Endothelial cell of umbilical vein (primary cell): ENCODE results near the gene SFTPB. TPM values are rescaled to one million over a fixed set of nuclear protein-coding genes. Genes with fewer than 3 reads are reported as not detected.

Experiments used
- BruUV-seq: library from RNA; stranded (reverse); fragments of 400-500 nt; replicated peaks from 2 replicates; lab custom pipeline; 2021; lab: Mats Ljungman, UMichigan
- CTCF ChIA-PET: fragments of 300-600, 350-600 bp; sonication (Branson Sonifier 250); formaldehyde crosslinking; loops from one replicate; lab custom pipeline; 2021; ENCODE audit warnings: antibody characterized with exemption, inconsistent platforms; lab: Charles Lee
- POLR2A ChIA-PET: fragments of 300-600, 350-600 bp; sonication (Branson Sonifier 250); formaldehyde crosslinking; loops from one replicate; lab custom pipeline; 2021; ENCODE audit warnings: antibody characterized with exemption, inconsistent platforms; lab: Charles Lee
- DNase-seq: peaks from one replicate; pipeline ENCODE4 v3.0.0-alpha.2; 2011; ENCODE audit warnings: low read depth, low spot score
- FAIRE-seq: peaks from 2 replicates; lab custom pipeline; 2011; peaks lifted over from hg19 to GRCh38; lab: Jason Lieb, UNC
- H2AFZ ChIP-seq: 2 replicates; pipeline ENCODE4 v1.6.0; 2012; ENCODE audit warnings: low read depth, low read length, control low read depth, inconsistent platforms
- H3K27ac ChIP-seq: 2 replicates; pipeline ENCODE4 v1.5.1; 2011; ENCODE audit warnings: low read depth, mild to moderate bottlenecking, control low read depth, low read length, moderate library complexity; ENCODE audit not compliant: insufficient read depth
- H3K27me3 ChIP-seq, 2 experiments: 2 replicates each; pipeline versions ENCODE4 v1.6.0 to v1.6.1; 2011; ENCODE audit warnings: low read length in 2 of 2, mixed read lengths in 1 of 2; ENCODE audit not compliant: control insufficient read depth in 2 of 2, insufficient read depth in 2 of 2
- H3K36me3 ChIP-seq, 2 experiments: 2 replicates in 1 of 2; 3 replicates in 1 of 2; pipeline ENCODE4 v1.5.1; 2011; ENCODE audit warnings: low read length in 2 of 2, mild to moderate bottlenecking in 1 of 2, moderate library complexity in 1 of 2; ENCODE audit not compliant: control insufficient read depth in 2 of 2, insufficient read depth in 2 of 2; ENCODE audit errors: extremely low read depth in 1 of 2
- H3K4me1 ChIP-seq: 3 replicates; pipeline ENCODE4 v1.5.1; 2011; ENCODE audit warnings: mild to moderate bottlenecking, low read length; ENCODE audit not compliant: control insufficient read depth, insufficient read depth; ENCODE audit errors: extremely low read depth
- H3K4me2 ChIP-seq: 2 replicates; pipeline ENCODE4 v1.6.1; 2011; ENCODE audit warnings: low read length, control low read depth, mixed read lengths; ENCODE audit not compliant: insufficient read depth
- H3K4me3 ChIP-seq, 3 experiments: fragments of 200-600 bp in 1 of 3; sonication (generic), shearing (Covaris generic) in 1 of 3; replicated peaks in 1 of 3; 2 replicates each; pipeline ENCODE4 v1.5.1; 2011 to 2016; ENCODE audit warnings: control low read depth in 3 of 3, low read length in 3 of 3, mild to moderate bottlenecking in 2 of 3, inconsistent platforms in 1 of 3, low read depth in 1 of 3, moderate library complexity in 1 of 3; ENCODE audit not compliant: insufficient read depth in 1 of 3
- H3K79me2 ChIP-seq: 2 replicates; pipeline ENCODE4 v1.6.0; 2012; ENCODE audit warnings: low read length, inconsistent platforms; ENCODE audit not compliant: control insufficient read depth, insufficient read depth
- H3K9ac ChIP-seq: replicated peaks from 2 replicates; pipeline ENCODE3; 2011; ENCODE audit warnings: low read length, control low read depth; ENCODE audit not compliant: insufficient read depth; ENCODE audit errors: extremely low read depth
- H3K9me1 ChIP-seq: replicated peaks from 3 replicates; pipeline ENCODE4 v1.6.0; 2011; ENCODE audit warnings: mild to moderate bottlenecking, low read length; ENCODE audit not compliant: control insufficient read depth, insufficient read depth; ENCODE audit errors: extremely low read depth
- H3K9me3 ChIP-seq: replicated peaks from 2 replicates; pipeline ENCODE4 v1.5.1; 2012; ENCODE audit warnings: low read length, inconsistent platforms; ENCODE audit not compliant: control insufficient read depth, insufficient read depth
- H4K20me1 ChIP-seq: replicated peaks from 2 replicates; pipeline ENCODE3; 2011; ENCODE audit warnings: mild to moderate bottlenecking, low read length; ENCODE audit not compliant: control insufficient read depth, insufficient read depth; ENCODE audit errors: extremely low read depth
- CTCF ChIP-seq, 2 donors: IDR thresholded peaks; 1 replicate in 1 of 2; 2 replicates in 1 of 2; pipeline ENCODE4 v1.5.1; 2011; ENCODE audit warnings: low read length in 2 of 2, mild to moderate bottlenecking in 2 of 2, moderate library complexity in 2 of 2, control low read depth in 1 of 2, inconsistent platforms in 1 of 2, low read depth in 1 of 2; ENCODE audit not compliant: insufficient read depth in 1 of 2; ENCODE audit errors: extremely low read depth in 1 of 2
- EZH2 ChIP-seq: IDR thresholded peaks from 2 replicates; pipeline ENCODE4 v1.6.1; 2012; ENCODE audit warnings: borderline replicate concordance, low read depth, mild to moderate bottlenecking, moderate library complexity, low read length, inconsistent platforms; ENCODE audit not compliant: severe bottlenecking
- FOS ChIP-seq: IDR thresholded peaks from 2 replicates; pipeline ENCODE4 v1.6.1; 2011; ENCODE audit warnings: mild to moderate bottlenecking, low read length, moderate library complexity, borderline replicate concordance; ENCODE audit not compliant: insufficient read depth
- GATA2 ChIP-seq: IDR thresholded peaks from 2 replicates; pipeline ENCODE4 v1.7.0; 2011; ENCODE audit warnings: low read depth, mild to moderate bottlenecking, moderate library complexity, mixed read lengths, low read length; ENCODE audit not compliant: insufficient read length, insufficient read depth
- JUN ChIP-seq: IDR thresholded peaks from 2 replicates; pipeline ENCODE4 v1.6.1; 2011; ENCODE audit warnings: borderline replicate concordance, low read depth; ENCODE audit not compliant: insufficient read length, insufficient read depth
- MAX ChIP-seq: IDR thresholded peaks from 2 replicates; pipeline ENCODE4 v1.6.1; 2011; ENCODE audit not compliant: insufficient read depth, insufficient read length
- MYC ChIP-seq: IDR thresholded peaks from one replicate; pipeline ENCODE4 v1.6.1; 2011; ENCODE audit warnings: mild to moderate bottlenecking, low read depth, low read length
- POLR2A ChIP-seq: IDR thresholded peaks from 2 replicates; pipeline ENCODE4 v1.6.1; 2012; ENCODE audit warnings: low read depth, mild to moderate bottlenecking, control low read depth, low read length
- POLR2AphosphoS5 ChIP-seq: IDR thresholded peaks from 2 replicates; pipeline ENCODE4 v1.6.1; 2012; ENCODE audit warnings: low read depth, mild to moderate bottlenecking, control low read depth, low read length, moderate library complexity; ENCODE audit not compliant: insufficient read depth
- dilution Hi-C: fragments of 300-500 bp; cut with MboI; formaldehyde crosslinking; loops from one replicate; pipeline ENCODE4 v1.15.0; 2019; ENCODE audit warnings: low sequenced_read_pairs; ENCODE audit not compliant: extremely low pct_ligation_motif_present
- intact Hi-C: fragments of 100-400 bp; cut with micrococcal nuclease; formaldehyde crosslinking; loops from one replicate; pipeline ENCODE4 v1.10.0; 2022
- polyA plus RNA-seq, 4 experiments: library from polyadenylated mRNA; depleted of rRNA in 3 of 4; stranded (reverse) in 3 of 4; unstranded in 1 of 4; fragments of >200 nt; gene quantifications; 2 replicates each; pipeline versions ENCODE4 v1.2.1 to v1.2.3, GENCODE V29; 2011 to 2012; ENCODE audit warnings: missing spikeins in 1 of 4
- total RNA-seq: library from RNA; stranded (reverse); gene quantifications from 2 replicates; pipeline ENCODE4 v1.2.3, GENCODE V29; 2021

SFTPB gene
- total and polyA plus RNA-seq, 2 donors (not counting 3 experiments of a cell fraction or from before 2014, with no cell fraction given) = not detected

GRCh38 chr2:85665264-85665937, 2.6 kb downstream of the SFTPB start:
- TF ChIP-seq POLR2A = no peak
- TF ChIP-seq CTCF (IDR thresholded peaks at IDR 0.05; ENCODE audit: extremely low read depth in 1 of 2, insufficient read depth in 1 of 2, low read depth in 1 of 2, low read length in 2 of 2) = no peak
- no peak for TF ChIP-seq FOS
- no peak for TF ChIP-seq GATA2
- no peak for TF ChIP-seq EZH2
- no peak for TF ChIP-seq MAX
- TF ChIP-seq POLR2AphosphoS5 = no peak
- no peak for TF ChIP-seq JUN
- TF ChIP-seq MYC = no peak
- no peaks in the 10 kb centered on the region for H3K79me2 ChIP-seq
- dilution Hi-C loops (no loop called here), intact Hi-C loops (no loop called here)
- H3K4me1 ChIP-seq = peaks cover 23% of the 10 kb centered on the region
- no peak for FAIRE-seq
- no TSS peak for BruUV-seq
- ChIA-PET POLR2A (no interaction called here), CTCF (interaction anchor here (1.2 kb wide), 1 partner anchor 42 kb away, joined by 3 read pairs; no protein-coding TSS in a partner anchor)
- H3K9ac ChIP-seq = no peak overlapping the region
- no peak for DNase-seq
- H3K36me3 ChIP-seq = no peaks in the 10 kb centered on the region
- no peak overlapping the region for H3K27ac ChIP-seq
- H3K4me3 ChIP-seq = no peak overlapping the region
- H3K4me2 ChIP-seq = no peak overlapping the region
- no peak overlapping the region for H2AFZ ChIP-seq
- no peaks in the 10 kb centered on the region for H4K20me1 ChIP-seq
- H3K9me3 ChIP-seq = no peaks in the 10 kb centered on the region
- H3K27me3 ChIP-seq = no peaks in the 10 kb centered on the region
- H3K9me1 ChIP-seq = no peaks in the 10 kb centered on the region
